GM13977 (cell line): ENCODE data around the gene AEBP2.

Experiments
- DNase-seq: peaks from one replicate; pipeline ENCODE4 v3.0.0; 2012; ENCODE audit warnings: low spot score
- CTCF ChIP-seq: IDR thresholded peaks from 2 replicates; pipeline ENCODE4 v1.5.1; 2012; ENCODE audit warnings: mild to moderate bottlenecking, control low read depth; ENCODE audit not compliant: insufficient read depth; ENCODE audit errors: extremely low read depth, missing control alignments
- in situ Hi-C: fragments of 300-500 bp; cut with MboI; formaldehyde crosslinking; loops from one replicate; pipeline ENCODE4 v1.12.0; 2022; ENCODE audit warnings: low sequenced_read_pairs, low pct_unique_long_range_greater_than_20kb, mixed read lengths, inconsistent platforms; ENCODE audit not compliant: unreplicated experiment

The AEBP2 gene

DNA sequence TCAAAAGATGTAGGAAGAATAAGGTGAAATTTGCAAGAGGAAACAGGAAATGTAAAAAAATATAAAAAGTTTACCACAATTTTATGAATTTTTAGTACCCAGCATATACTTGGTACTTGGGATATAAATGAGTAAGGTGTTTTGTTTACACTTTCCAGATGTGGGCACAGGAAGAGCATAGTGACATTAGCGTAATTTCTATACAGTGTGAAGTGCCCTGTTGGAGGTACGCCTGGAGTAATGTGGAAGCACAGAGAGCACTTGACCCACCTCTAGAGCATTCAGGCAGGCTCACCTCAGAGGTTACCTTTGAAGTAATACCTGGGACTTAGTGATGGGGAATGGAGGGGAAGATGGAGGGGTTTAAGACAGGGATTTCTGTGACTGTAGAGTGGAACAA lies 89.5 kb downstream of the AEBP2 start:
- TF ChIP-seq CTCF: no peak
- in situ Hi-C loops: no loop called here
- DNase-seq: no peak

DNA sequence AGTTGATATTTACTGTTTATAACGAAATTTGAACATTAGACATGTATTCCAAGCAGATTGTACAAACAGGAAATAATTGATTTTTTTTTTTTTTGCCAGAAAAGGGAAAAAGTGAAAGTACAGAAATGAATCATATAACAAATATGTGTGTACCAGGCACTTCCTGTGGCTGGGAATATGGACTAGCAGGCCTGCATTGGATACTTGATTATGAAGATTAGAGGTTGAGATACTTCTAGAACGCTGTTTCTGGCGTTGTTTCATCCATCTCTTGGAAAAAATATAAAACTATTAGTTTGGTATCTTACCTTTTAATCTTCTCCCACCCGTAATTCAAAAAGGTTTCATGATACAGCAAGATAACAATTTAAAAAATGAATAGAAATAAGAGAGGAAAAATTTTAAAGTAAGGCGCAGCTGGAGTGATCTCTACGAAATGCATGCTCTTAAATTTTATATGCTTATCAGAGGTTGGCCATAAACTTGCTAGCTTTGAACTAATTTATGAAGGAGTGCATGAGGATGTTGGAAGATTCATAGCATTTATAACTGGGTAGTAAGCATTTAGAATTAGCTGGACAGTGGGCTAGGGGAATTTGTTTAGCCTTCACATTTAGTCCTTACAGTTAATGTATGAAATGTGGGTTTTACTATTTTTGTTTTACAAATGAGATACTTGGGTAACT lies 90.8 kb downstream of the AEBP2 start:
- in situ Hi-C loops: no loop called here
- no peak for DNase-seq
- TF ChIP-seq CTCF: no peak

DNA sequence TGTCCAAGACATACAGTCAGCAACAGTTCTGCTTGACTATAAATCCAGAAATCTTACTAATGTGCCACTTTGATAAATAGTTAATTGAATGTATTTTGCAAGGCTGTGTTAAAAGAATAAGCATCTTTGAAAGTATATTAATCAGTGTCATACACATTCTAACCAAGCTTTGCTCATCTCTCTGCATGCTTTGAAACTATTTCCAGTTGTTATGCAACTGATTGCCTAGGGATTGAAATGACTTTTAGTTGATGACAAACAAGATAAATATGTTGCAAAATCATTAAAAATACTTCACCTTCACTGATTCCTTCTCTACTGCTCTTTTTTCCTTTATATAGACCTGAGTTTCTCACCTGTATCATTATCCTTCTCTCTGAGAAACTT lies 91.3 kb downstream of the AEBP2 start:
- no peak for TF ChIP-seq CTCF
- in situ Hi-C loops: no loop called here
- no peak for DNase-seq

DNA sequence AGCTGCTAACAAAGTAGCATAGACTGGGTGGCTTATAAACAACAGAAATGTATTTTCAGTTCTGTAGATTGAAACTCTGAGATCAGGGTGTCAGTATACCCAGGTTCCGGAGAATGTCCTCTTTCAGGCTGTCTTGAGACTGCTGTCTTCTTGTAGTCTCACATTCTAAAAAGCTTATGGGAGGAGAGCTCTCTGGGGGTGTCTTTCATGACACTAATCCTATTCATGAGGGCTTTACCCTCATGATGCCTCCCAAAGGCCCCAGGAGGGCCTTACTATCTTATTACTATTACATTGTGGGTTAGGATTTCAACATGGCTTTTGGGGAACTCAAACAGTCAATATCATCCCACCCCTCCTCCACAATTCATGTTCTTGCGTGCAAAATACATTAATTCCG lies 94.3 kb downstream of the AEBP2 start:
- TF ChIP-seq CTCF: no peak
- in situ Hi-C loops: no loop called here
- no peak for DNase-seq

GRCh38 chr12:19539071-19539470 lies 99.8 kb downstream of the AEBP2 start:
- no peak for DNase-seq
- in situ Hi-C loops: no loop called here

GRCh38 chr12:19539836-19540235 lies 100.5 kb downstream of the AEBP2 start:
- no peak for TF ChIP-seq CTCF
- in situ Hi-C loops: no loop called here

More at GRCh38 chr12:19539071-19539470, 99.8 kb downstream of the AEBP2 start:
- TF ChIP-seq CTCF: no peak

More at GRCh38 chr12:19539836-19540235, 100.5 kb downstream of the AEBP2 start:
- no peak for DNase-seq
